ENCODE data around the gene TMEM233. TPM values are rescaled to one million over a fixed set of nuclear protein-coding genes. Genes with fewer than 3 reads are reported as not detected.

TMEM233 gene
- total and polyA plus RNA-seq, 2 of the 8 experiments (the other 6 are each of a cell fraction or from before 2014, with no cell fraction given): 0.09 TPM

DNA sequence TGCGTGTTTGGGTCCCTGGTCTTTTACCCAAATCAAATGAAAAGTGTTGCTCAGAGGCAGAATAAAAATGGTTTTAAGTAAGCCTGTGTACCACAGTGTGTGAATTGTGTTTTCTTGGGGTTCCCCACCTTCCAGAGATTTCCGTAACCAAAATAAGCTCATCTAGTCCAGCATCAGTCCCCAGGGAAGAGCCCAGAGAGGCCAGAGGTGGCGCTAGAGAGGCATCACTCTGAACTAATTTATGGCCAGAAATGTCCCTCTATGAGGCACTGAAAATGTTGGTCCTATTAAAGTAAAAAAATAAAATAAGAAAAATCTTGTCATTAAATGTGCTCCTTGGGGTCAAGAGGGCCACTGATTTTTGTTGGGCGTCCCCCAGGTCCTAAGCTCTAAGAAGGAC, 49.4 kb downstream of the TMEM233 start:
- POLR2A ChIA-PET (ENCODE audit: partially characterized antibody): interaction anchor here (0.7 to 1.5 kb wide), 3 partner anchors 8 to 27 kb away, joined by 3 to 4 read pairs (median 3); no protein-coding TSS in a partner anchor
- no peak overlapping the region for H2BK5ac ChIP-seq (ENCODE audit: low read depth, low read length)
- no peaks in the 10 kb centered on the region for H3K23me2 ChIP-seq (ENCODE audit: low read depth, low read length)
- no peaks in the 10 kb centered on the region for H3K79me1 ChIP-seq (ENCODE audit: low read depth, low read length)
- no peaks in the 10 kb centered on the region for H3K4me1 ChIP-seq (replicated peaks in 1 of 4; ENCODE audit: control insufficient read depth in 3 of 4, insufficient read depth in 4 of 4, low read length in 3 of 4)
- no peak overlapping the region for H4K8ac ChIP-seq (ENCODE audit: extremely low read depth, insufficient read depth, low read length)
- H3K4ac ChIP-seq (replicated peaks; ENCODE audit: insufficient read length, low read depth, low read length): no peak overlapping the region
- H4K91ac ChIP-seq (replicated peaks; ENCODE audit: insufficient read length, low read length): no peak overlapping the region
- DNase-seq (ENCODE audit: low read depth in 1 of 2, low spot score in 2 of 2) (peak in 1 of 2 experiments; percentile 76), FAIRE-seq (peak; percentile 39)
- no peak overlapping the region for H3K4me2 ChIP-seq (ENCODE audit: insufficient read depth in 1 of 2, low read depth in 2 of 2, low read length in 2 of 2)
- no peak overlapping the region for H2BK20ac ChIP-seq (ENCODE audit: low read length)
- no peak overlapping the region; the same call in 1 of the 2 replicates for H3K18ac ChIP-seq (ENCODE audit: extremely low read depth, low read length)
- no peak overlapping the region for H3K4me3 ChIP-seq (ENCODE audit: extremely low read depth in 1 of 4, insufficient read depth in 2 of 4, low read depth in 3 of 4, low read length in 4 of 4)
- CTCF ChIA-PET (ENCODE audit: partially characterized antibody): interaction anchor here (0.5 to 4.4 kb wide), 60 partner anchors 8 to 1189 kb away, joined by 3 to 32 read pairs (median 4); partner anchors contain the start of genes PRKAB1 and TMEM233
- no peak overlapping the region for H2BK15ac ChIP-seq (ENCODE audit: low read length)
- no peaks in the 10 kb centered on the region for H3K36me3 ChIP-seq (ENCODE audit: control insufficient read depth in 2 of 4, insufficient read depth in 4 of 4, low read length in 3 of 4)
- no peak overlapping the region for H2BK120ac ChIP-seq (replicated peaks; ENCODE audit: low read depth, low read length)
- no peaks in the 10 kb centered on the region for H3K9me3 ChIP-seq (ENCODE audit: insufficient read depth in 2 of 2, low read depth in 1 of 2, low read length in 1 of 2)
- H3K27ac ChIP-seq (ENCODE audit: low read depth, low read length): no peak overlapping the region
- H3K27me3 ChIP-seq (replicated peaks in 1 of 4; ENCODE audit: control insufficient read depth in 3 of 4, extremely low read depth in 1 of 4, insufficient read depth in 3 of 4, low read length in 3 of 4): no peaks in the 10 kb centered on the region
- no peaks in the 10 kb centered on the region for H3K79me2 ChIP-seq (ENCODE audit: control insufficient read depth in 1 of 2, insufficient read depth in 2 of 2, low read length in 2 of 2)
- H3K23ac ChIP-seq (ENCODE audit: insufficient read length): no peak overlapping the region
- TF ChIP-seq CTCF (IDR thresholded peaks at IDR 0.05; ENCODE audit: control extremely low read depth in 1 of 3, insufficient read depth in 1 of 3, low read depth in 1 of 3, low read length in 3 of 3) (peak; percentile 60 to 71 (median 67)), RAD21 (IDR thresholded peaks at IDR 0.05 in 1 of 2, conservative IDR thresholded peaks at IDR 0.05 in 1 of 2; ENCODE audit: low read depth in 2 of 2, low read length in 2 of 2) (peak; percentile 14 to 35; a peak in 3 of 4 replicates), POLR2AphosphoS5 (IDR thresholded peaks at IDR 0.05; ENCODE audit: low read depth, low read length) (no peak)
- WGBS, 2 experiments (ENCODE audit: extremely low coverage in 1 of 2, insufficient coverage in 1 of 2, insufficient read length in 1 of 2, insufficient replicate concordance in 2 of 2, low coverage in 1 of 2, low lambda C conversion rate in 2 of 2, missing lambda C conversion rate in 1 of 2): 57% methylated on average over 4 of the region's 4 CpGs; no CpG with 5 or more reads in 1 of the 2 experiments
- no peak overlapping the region for H3K14ac ChIP-seq (ENCODE audit: insufficient read length)
- no peak overlapping the region for H2AK5ac ChIP-seq (ENCODE audit: low read depth, low read length)
- no peak overlapping the region for H3K56ac ChIP-seq (replicated peaks; ENCODE audit: insufficient read length, low read depth, low read length)
- no peak overlapping the region for H2BK12ac ChIP-seq (ENCODE audit: low read depth, low read length)
- no peaks in the 10 kb centered on the region for H4K20me1 ChIP-seq (replicated peaks in 1 of 2; ENCODE audit: control insufficient read depth in 1 of 2, insufficient read depth in 2 of 2, low read length in 2 of 2)
- no peak overlapping the region for H4K5ac ChIP-seq (ENCODE audit: insufficient read length, low read depth, low read length)
- no peak overlapping the region for H3K9ac ChIP-seq (replicated peaks in 1 of 4; ENCODE audit: extremely low read depth in 1 of 4, low read depth in 3 of 4, low read length in 3 of 4)
- no peak overlapping the region for H2AFZ ChIP-seq (ENCODE audit: low read length)
